HG03097 (cell line): ENCODE measurements around the gene KRTAP9-4.
"Not testable (repeated sequence)": the region's sequence is repeated elsewhere in the genome, so short reads cannot be mapped to it uniquely, and the experiment has no call there.

Experiments used
- ATAC-seq: cut with Tn5 transposase; IDR thresholded peaks from one replicate; pipeline ENCODE4 v1.9.1; 2021; ENCODE audit not compliant: unreplicated experiment, low FRiP score

KRTAP9-4 gene

GRCh38 chr17:41249637-41250240, at the start of gene KRTAP9-4:
Gene KRTAP9-4 (plus strand): TSS chr17:41249687. CDS start chr17:41249721, 34 bp downstream.
- not testable (repeated sequence) for ATAC-seq

- ATAC-seq: no peak
These were observed 37.5 kb upstream of the KRTAP9-4 start for GRCh38 chr17:41211845-41212466.

GRCh38 chr17:41212524-41213169, 36.8 kb upstream of the KRTAP9-4 start:
- ATAC-seq: no peak

GRCh38 chr17:41215681-41216080, 33.8 kb upstream of the KRTAP9-4 start:
- no peak for ATAC-seq

- no peak for ATAC-seq
These were observed 25.7 kb upstream of the KRTAP9-4 start for GRCh38 chr17:41223821-41224220.

- no peak for ATAC-seq
These were observed 23.4 kb upstream of the KRTAP9-4 start for GRCh38 chr17:41226051-41226450.

- not testable (repeated sequence) for ATAC-seq
These were observed 22.8 kb upstream of the KRTAP9-4 start, which contains the start of gene KRTAP9-2 for GRCh38 chr17:41226598-41227095. Gene KRTAP9-2 (plus strand): TSS chr17:41226648. CDS start chr17:41226655, 7 bp downstream.

GRCh38 chr17:41230094-41230493, 19.4 kb upstream of the KRTAP9-4 start:
- no peak for ATAC-seq

GRCh38 chr17:41231731-41232130, 17.8 kb upstream of the KRTAP9-4 start:
- ATAC-seq: no peak

- not testable (repeated sequence) for ATAC-seq
These were observed 16.9 kb upstream of the KRTAP9-4 start, which contains the start of gene KRTAP9-3 for GRCh38 chr17:41232399-41233105. Gene KRTAP9-3 (plus strand): TSS chr17:41232449. CDS start chr17:41232502, 53 bp downstream.

GRCh38 chr17:41237116-41237515, 12.4 kb upstream of the KRTAP9-4 start:
- ATAC-seq: not testable (repeated sequence)

- not testable (repeated sequence) for ATAC-seq
These were observed 11.5 kb upstream of the KRTAP9-4 start, which contains the start of gene KRTAP9-8 for GRCh38 chr17:41237949-41238437. Gene KRTAP9-8 (plus strand): TSS chr17:41237999. CDS start chr17:41238052, 53 bp downstream.

GRCh38 chr17:41246995-41247787, 2.3 kb upstream of the KRTAP9-4 start:
- ATAC-seq: not testable (repeated sequence)

GRCh38 chr17:41251261-41251660, 1.8 kb downstream of the KRTAP9-4 start:
- ATAC-seq: no peak

- no peak for ATAC-seq
These were observed 5.4 kb downstream of the KRTAP9-4 start for GRCh38 chr17:41254861-41255260.

- not testable (repeated sequence) for ATAC-seq
These were observed 6.1 kb downstream of the KRTAP9-4 start, which contains the start of gene KRTAP9-9 for GRCh38 chr17:41255381-41256290. Gene KRTAP9-9 (plus strand): TSS chr17:41255384.

- no peak for ATAC-seq
These were observed 6.8 kb downstream of the KRTAP9-4 start for GRCh38 chr17:41256291-41256685.

GRCh38 chr17:41258406-41258805, 8.9 kb downstream of the KRTAP9-4 start:
- ATAC-seq: no peak
